Renal cortical epithelial cell (primary cell): ENCODE measurements around the gene KPNB1. TPM values are rescaled to one million over a fixed set of nuclear protein-coding genes. Genes with fewer than 3 reads are reported as not detected.
"Not testable (repeated sequence)": the region's sequence is repeated elsewhere in the genome, so short reads cannot be mapped to it uniquely, and the experiment has no call there.

Experiments
- DNase-seq: peaks from one replicate; pipeline ENCODE4 v3.0.0-alpha.2; 2011; ENCODE audit warnings: low read depth
- total RNA-seq: library from RNA; depleted of rRNA; stranded (reverse); fragments of >200 nt; gene quantifications from 2 replicates; pipeline ENCODE4 v1.2.3, GENCODE V29; 2014

KPNB1 gene
- total RNA-seq, 1 donor from 2014 or later, result 446 TPM

- DNase-seq, result no peak
Measured at GRCh38 chr17:47676510-47677165, 26.9 kb downstream of the KPNB1 start.

- no peak for DNase-seq
Measured at GRCh38 chr17:47678196-47678595, 28.5 kb downstream of the KPNB1 start.

GRCh38 chr17:47682138-47682537 lies 32.4 kb downstream of the KPNB1 start:
- no peak for DNase-seq

- not testable (repeated sequence) for DNase-seq
Measured at GRCh38 chr17:47682727-47683126, 33.0 kb downstream of the KPNB1 start.

GRCh38 chr17:47684025-47684424 lies 34.3 kb downstream of the KPNB1 start:
- no peak for DNase-seq

GRCh38 chr17:47684535-47685193 lies 34.9 kb downstream of the KPNB1 start:
- no peak for DNase-seq

GRCh38 chr17:47685556-47686275 lies 36.0 kb downstream of the KPNB1 start:
- DNase-seq, result peak; percentile 78

GRCh38 chr17:47686276-47686635 lies 36.5 kb downstream of the KPNB1 start:
- peak; percentile 95 for DNase-seq

- DNase-seq, result no peak
Measured at GRCh38 chr17:47686664-47687327, 37.1 kb downstream of the KPNB1 start.

GRCh38 chr17:47687328-47687690 lies 37.6 kb downstream of the KPNB1 start:
- DNase-seq, result no peak

GRCh38 chr17:47687748-47688147 lies 38.0 kb downstream of the KPNB1 start:
- peak; percentile 69 for DNase-seq

- DNase-seq, result no peak
Measured at GRCh38 chr17:47690121-47690520, 40.4 kb downstream of the KPNB1 start.

GRCh38 chr17:47692137-47692894 lies 42.6 kb downstream of the KPNB1 start:
- no peak for DNase-seq

GRCh38 chr17:47692895-47693730 lies 43.4 kb downstream of the KPNB1 start:
- DNase-seq, result no peak

- no peak for DNase-seq
Measured at GRCh38 chr17:47693731-47694580, 44.2 kb downstream of the KPNB1 start, which contains the start of gene TBKBP1. Gene TBKBP1 (plus strand): TSS chr17:47694161. CDS start chr17:47696113, 1,952 bp downstream.

GRCh38 chr17:47694581-47695428 lies 45.1 kb downstream of the KPNB1 start:
- DNase-seq, result no peak

- DNase-seq, result no peak
Measured at GRCh38 chr17:47695429-47696376, 46.0 kb downstream of the KPNB1 start.
